ENCODE measurements around the gene PIK3C2G. TPM values are rescaled to one million over a fixed set of nuclear protein-coding genes. Genes with fewer than 3 reads are reported as not detected.

Gene PIK3C2G
- total RNA-seq: 0.59 TPM
- long read RNA-seq: 0 reads

GRCh38 chr12:18261273-18261672, at the start of gene PIK3C2G:
PIK3C2G (plus strand) TSS chr12:18261518; CDS start chr12:18282082, 20,564 bp downstream.
- Histone ChIP-seq H3K4me1 (no peaks in the 10 kb centered on the region), H3K9me3 (no peaks in the 10 kb centered on the region), H3K27me3 (ENCODE audit: low read depth) (no peaks in the 10 kb centered on the region), H3K36me3 (no peaks in the 10 kb centered on the region), H3K27ac (no peak within 1 kb of the TSS), H3K4me3 (no peak within 1 kb of the TSS)
- intact Hi-C loops (cut with DNase I): no loop called here
- DNase-seq (no peak), ATAC-seq (no peak)
- TF ChIP-seq CTCF (IDR thresholded peaks at IDR 0.05): no peak

GRCh38 chr12:18217966-18218365, 43.4 kb upstream of the PIK3C2G start:
- no peak overlapping the region for H3K4me3 ChIP-seq
- TF ChIP-seq CTCF (IDR thresholded peaks at IDR 0.05): no peak
- no peaks in the 10 kb centered on the region for H3K4me1 ChIP-seq
- intact Hi-C loops (cut with DNase I): no loop called here
- no peaks in the 10 kb centered on the region for H3K27me3 ChIP-seq (ENCODE audit: low read depth)
- no peak for ATAC-seq
- DNase-seq: no peak
- no peaks in the 10 kb centered on the region for H3K36me3 ChIP-seq
- H3K9me3 ChIP-seq: no peaks in the 10 kb centered on the region
- H3K27ac ChIP-seq: no peak overlapping the region

- Histone ChIP-seq H3K36me3 (no peaks in the 10 kb centered on the region), H3K4me1 (no peaks in the 10 kb centered on the region), H3K9me3 (no peaks in the 10 kb centered on the region), H3K27me3 (ENCODE audit: low read depth) (no peaks in the 10 kb centered on the region), H3K4me3 (no peak overlapping the region), H3K27ac (no peak overlapping the region)
- no peak for ATAC-seq
- TF ChIP-seq CTCF (IDR thresholded peaks at IDR 0.05): no peak
- intact Hi-C loops (cut with DNase I): loop anchor here (10.0 kb wide), 1 partner anchor 77 kb away; no protein-coding TSS in a partner anchor
- DNase-seq: no peak
Measured at GRCh38 chr12:18221726-18222125, 39.6 kb upstream of the PIK3C2G start.

GRCh38 chr12:18222699-18223098, 38.6 kb upstream of the PIK3C2G start:
- DNase-seq: no peak
- Histone ChIP-seq H3K27me3 (ENCODE audit: low read depth) (no peaks in the 10 kb centered on the region), H3K4me1 (no peaks in the 10 kb centered on the region), H3K27ac (no peak overlapping the region), H3K4me3 (no peak overlapping the region), H3K9me3 (no peaks in the 10 kb centered on the region), H3K36me3 (no peaks in the 10 kb centered on the region)
- TF ChIP-seq CTCF (IDR thresholded peaks at IDR 0.05): no peak
- ATAC-seq: no peak
- intact Hi-C loops (cut with DNase I): loop anchor here (10.0 kb wide), 1 partner anchor 78 kb away; no protein-coding TSS in a partner anchor

- TF ChIP-seq CTCF (IDR thresholded peaks at IDR 0.05): peak; percentile 36
- Histone ChIP-seq H3K27ac (no peak overlapping the region), H3K9me3 (no peaks in the 10 kb centered on the region), H3K36me3 (no peaks in the 10 kb centered on the region), H3K27me3 (ENCODE audit: low read depth) (no peaks in the 10 kb centered on the region), H3K4me1 (no peaks in the 10 kb centered on the region), H3K4me3 (no peak overlapping the region)
- peak in 1 of 2 donors; percentile 54 for ATAC-seq
- intact Hi-C loops (cut with DNase I): loop anchor here (10.0 kb wide), 1 partner anchor 80 kb away; no protein-coding TSS in a partner anchor
- no peak for DNase-seq
Measured at GRCh38 chr12:18224745-18225144, 36.6 kb upstream of the PIK3C2G start.
